H1 (cell line): ENCODE measurements around the gene ZFYVE27. TPM values are rescaled to one million over a fixed set of nuclear protein-coding genes. Genes with fewer than 3 reads are reported as not detected.

Experiments
- CEBPB ChIP-seq: IDR thresholded peaks from 2 replicates; pipeline ENCODE4 v1.6.1; 2012; ENCODE audit warnings: low read depth, low read length
- CREB1 ChIP-seq: IDR thresholded peaks from 2 replicates; pipeline ENCODE4 v1.6.1; 2012; ENCODE audit warnings: inconsistent platforms
- GABPA ChIP-seq: IDR thresholded peaks from 2 replicates; pipeline ENCODE4 v1.6.1; 2011; ENCODE audit warnings: mild to moderate bottlenecking, low read length, moderate library complexity, borderline replicate concordance; ENCODE audit not compliant: insufficient read depth
- HDAC6 ChIP-seq: IDR thresholded peaks from one replicate; pipeline ENCODE4 v1.7.1; 2012; ENCODE audit warnings: low read depth, mild to moderate bottlenecking, inconsistent platforms, low read length, moderate library complexity
- KDM4A ChIP-seq: IDR thresholded peaks from one replicate; pipeline ENCODE4 v1.7.1; 2012; ENCODE audit warnings: low read depth, mild to moderate bottlenecking, moderate library complexity, low read length, inconsistent platforms; ENCODE audit not compliant: severe bottlenecking
- NRF1 ChIP-seq: IDR thresholded peaks from 2 replicates; pipeline ENCODE4 v1.6.1; 2011; ENCODE audit warnings: mild to moderate bottlenecking, low read depth, low read length, improper control_type of control experiment
- POLR2A ChIP-seq, 2 experiments: IDR thresholded peaks; 1 replicate in 1 of 2; 2 replicates in 1 of 2; pipeline ENCODE4 v1.6.1; 2011; ENCODE audit warnings: low read depth in 2 of 2, low read length in 2 of 2, mild to moderate bottlenecking in 2 of 2; ENCODE audit errors: control extremely low read depth in 1 of 2
- POLR2AphosphoS5 ChIP-seq: IDR thresholded peaks from 2 replicates; pipeline ENCODE4 v1.6.1; 2011; ENCODE audit warnings: low read depth, low read length
- RBBP5 ChIP-seq: IDR thresholded peaks from 2 replicates; pipeline ENCODE4 v1.7.1; 2012; ENCODE audit warnings: low read depth, mild to moderate bottlenecking, inconsistent platforms, low read length, moderate library complexity, borderline replicate concordance
- RNF2 ChIP-seq: fragments of 200-900, 300-1000 bp; sonication (generic); IDR thresholded peaks from 2 replicates; pipeline ENCODE4 v1.7.1; 2016; ENCODE audit warnings: borderline replicate concordance, low read depth, mild to moderate bottlenecking, antibody characterized with exemption, low read length; ENCODE audit not compliant: poor library complexity, severe bottlenecking; ENCODE audit errors: missing control alignments
- SAP30 ChIP-seq: fragments of 300-600 bp; sonication (generic); IDR thresholded peaks from 2 replicates; pipeline ENCODE4 v1.7.1; 2012; ENCODE audit warnings: low read length, moderate library complexity, mild to moderate bottlenecking, inconsistent platforms; ENCODE audit not compliant: insufficient read depth, insufficient replicate concordance
- SP4 ChIP-seq: IDR thresholded peaks from 2 replicates; pipeline ENCODE4 v1.6.1; 2012; ENCODE audit warnings: low read length, inconsistent platforms
- TAF1 ChIP-seq: IDR thresholded peaks from 2 replicates; pipeline ENCODE4 v1.6.1; 2011; ENCODE audit warnings: mild to moderate bottlenecking, low read depth, low read length
- TCF12 ChIP-seq: IDR thresholded peaks from 2 replicates; pipeline ENCODE4 v1.6.1; 2011; ENCODE audit warnings: low read depth, mild to moderate bottlenecking, low read length
- TEAD4 ChIP-seq: IDR thresholded peaks from 2 replicates; pipeline ENCODE4 v1.6.1; 2012; ENCODE audit warnings: low read depth, low read length, inconsistent platforms, mixed read lengths
- YY1 ChIP-seq: IDR thresholded peaks from 2 replicates; pipeline ENCODE4 v1.6.1; 2011; ENCODE audit warnings: low read depth, mild to moderate bottlenecking, low read length
- polyA plus RNA-seq, 7 experiments: library from polyadenylated mRNA; depleted of rRNA in 3 of 7; stranded (reverse) in 5 of 7; unstranded in 2 of 7; fragments of >200 nt in 5 of 7; fragments of 200-250 nt in 2 of 7; gene quantifications; 1 replicate in 5 of 7; 2 replicates in 1 of 7; 4 replicates in 1 of 7; pipeline versions ENCODE4 v1.2.1 to v1.2.3, GENCODE V29; 2011 to 2013; ENCODE audit warnings: missing spikeins in 2 of 7, mixed read lengths in 2 of 7
- total RNA-seq: library from RNA; stranded (reverse); fragmentation: NEBNext Ultra II Directional; extraction: Animal tissue kit (Norgen Biotek cat#: 25700); gene quantifications from 2 replicates; pipeline ENCODE4 v1.2.1, GENCODE V29; 2021
- TF ChIP-seq, protein P1 (sequence below), 3 experiments: IDR thresholded peaks; 1 replicate in 2 of 3; 2 replicates in 1 of 3; pipeline versions ENCODE4 v1.5.1 to v1.6.1; 2011; ENCODE audit warnings: low read length in 3 of 3, mild to moderate bottlenecking in 3 of 3, inconsistent platforms in 2 of 3, low read depth in 1 of 3, moderate library complexity in 1 of 3; ENCODE audit not compliant: insufficient read depth in 1 of 3; ENCODE audit errors: control extremely low read depth in 1 of 3
- TF ChIP-seq, protein P2 (sequence below): IDR thresholded peaks from 2 replicates; pipeline ENCODE4 v1.6.1; 2012; ENCODE audit warnings: inconsistent platforms
- TF ChIP-seq, protein P3 (sequence below): IDR thresholded peaks from 2 replicates; pipeline ENCODE4 v1.6.1; 2011; ENCODE audit warnings: low read length, improper control_type of control experiment
- TF ChIP-seq, protein P4 (sequence below): IDR thresholded peaks from 2 replicates; pipeline ENCODE4 v1.6.1; 2012; ENCODE audit warnings: inconsistent platforms

The ZFYVE27 gene
- total and polyA plus RNA-seq, 2 of the 8 experiments (the other 6 are each of a cell fraction or from before 2014, with no cell fraction given), result 16.6 to 19.8 TPM

DNA sequence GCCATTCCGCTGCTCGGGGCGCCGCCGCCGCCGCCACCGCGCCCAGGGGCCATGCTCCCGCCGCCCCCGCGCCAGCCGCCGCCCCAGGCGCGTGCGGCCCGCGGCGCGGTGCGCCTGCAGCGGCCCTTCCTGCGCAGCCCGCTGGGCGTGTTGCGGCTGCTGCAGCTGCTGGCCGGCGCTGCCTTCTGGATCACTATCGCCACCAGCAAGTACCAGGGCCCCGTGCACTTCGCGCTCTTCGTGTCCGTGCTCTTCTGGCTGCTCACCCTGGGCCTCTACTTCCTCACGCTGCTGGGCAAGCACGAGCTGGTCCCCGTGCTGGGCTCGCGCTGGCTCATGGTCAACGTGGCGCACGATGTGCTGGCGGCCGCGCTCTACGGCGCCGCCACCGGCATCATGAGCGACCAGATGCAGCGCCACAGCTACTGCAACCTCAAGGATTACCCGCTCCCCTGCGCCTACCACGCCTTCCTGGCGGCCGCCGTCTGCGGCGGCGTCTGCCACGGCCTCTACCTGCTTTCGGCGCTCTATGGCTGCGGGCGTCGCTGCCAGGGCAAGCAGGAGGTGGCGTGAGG lies 23.0 kb upstream of the ZFYVE27 start (continued):
- TF ChIP-seq, protein P1, sequence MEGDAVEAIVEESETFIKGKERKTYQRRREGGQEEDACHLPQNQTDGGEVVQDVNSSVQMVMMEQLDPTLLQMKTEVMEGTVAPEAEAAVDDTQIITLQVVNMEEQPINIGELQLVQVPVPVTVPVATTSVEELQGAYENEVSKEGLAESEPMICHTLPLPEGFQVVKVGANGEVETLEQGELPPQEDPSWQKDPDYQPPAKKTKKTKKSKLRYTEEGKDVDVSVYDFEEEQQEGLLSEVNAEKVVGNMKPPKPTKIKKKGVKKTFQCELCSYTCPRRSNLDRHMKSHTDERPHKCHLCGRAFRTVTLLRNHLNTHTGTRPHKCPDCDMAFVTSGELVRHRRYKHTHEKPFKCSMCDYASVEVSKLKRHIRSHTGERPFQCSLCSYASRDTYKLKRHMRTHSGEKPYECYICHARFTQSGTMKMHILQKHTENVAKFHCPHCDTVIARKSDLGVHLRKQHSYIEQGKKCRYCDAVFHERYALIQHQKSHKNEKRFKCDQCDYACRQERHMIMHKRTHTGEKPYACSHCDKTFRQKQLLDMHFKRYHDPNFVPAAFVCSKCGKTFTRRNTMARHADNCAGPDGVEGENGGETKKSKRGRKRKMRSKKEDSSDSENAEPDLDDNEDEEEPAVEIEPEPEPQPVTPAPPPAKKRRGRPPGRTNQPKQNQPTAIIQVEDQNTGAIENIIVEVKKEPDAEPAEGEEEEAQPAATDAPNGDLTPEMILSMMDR (IDR thresholded peaks at IDR 0.05; ENCODE audit: control extremely low read depth in 1 of 3, insufficient read depth in 1 of 3, low read depth in 1 of 3, low read length in 3 of 3), result peak in 2 of 3 experiments; percentile 22 to 41; a peak in 2 of 4 replicates
- TF ChIP-seq HDAC6, result no peak
- TF ChIP-seq KDM4A, result peak; percentile 89
- peak; percentile 69 for TF ChIP-seq CREB1
- no peak for TF ChIP-seq SP4
- TF ChIP-seq TAF1, result peak; percentile 43; the same call in 1 of the 2 replicates
- no peak for TF ChIP-seq CEBPB
- no peak for TF ChIP-seq TEAD4
- TF ChIP-seq, protein P2, sequence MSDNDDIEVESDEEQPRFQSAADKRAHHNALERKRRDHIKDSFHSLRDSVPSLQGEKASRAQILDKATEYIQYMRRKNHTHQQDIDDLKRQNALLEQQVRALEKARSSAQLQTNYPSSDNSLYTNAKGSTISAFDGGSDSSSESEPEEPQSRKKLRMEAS, result peak; percentile 99
- no peak for TF ChIP-seq RNF2
- no peak for TF ChIP-seq NRF1
- TF ChIP-seq YY1, result peak; percentile 55; the same call in 1 of the 2 replicates
- peak; percentile 53; the same call in 1 of the 2 replicates for TF ChIP-seq POLR2AphosphoS5
- TF ChIP-seq SAP30, result no peak
- peak; percentile 84 for TF ChIP-seq RBBP5
- TF ChIP-seq GABPA, result 0 out of 2 replicates have a peak, but pooled peaks have one; percentile 59
- TF ChIP-seq TCF12, result 0 out of 2 replicates have a peak, but pooled peaks have one; percentile 19
- peak; percentile 56 to 84 for TF ChIP-seq POLR2A (IDR thresholded peaks at IDR 0.05; ENCODE audit: control extremely low read depth in 1 of 2, low read depth in 2 of 2, low read length in 2 of 2)
- TF ChIP-seq, protein P3, sequence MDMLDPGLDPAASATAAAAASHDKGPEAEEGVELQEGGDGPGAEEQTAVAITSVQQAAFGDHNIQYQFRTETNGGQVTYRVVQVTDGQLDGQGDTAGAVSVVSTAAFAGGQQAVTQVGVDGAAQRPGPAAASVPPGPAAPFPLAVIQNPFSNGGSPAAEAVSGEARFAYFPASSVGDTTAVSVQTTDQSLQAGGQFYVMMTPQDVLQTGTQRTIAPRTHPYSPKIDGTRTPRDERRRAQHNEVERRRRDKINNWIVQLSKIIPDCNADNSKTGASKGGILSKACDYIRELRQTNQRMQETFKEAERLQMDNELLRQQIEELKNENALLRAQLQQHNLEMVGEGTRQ, result no peak
- TF ChIP-seq, protein P4, sequence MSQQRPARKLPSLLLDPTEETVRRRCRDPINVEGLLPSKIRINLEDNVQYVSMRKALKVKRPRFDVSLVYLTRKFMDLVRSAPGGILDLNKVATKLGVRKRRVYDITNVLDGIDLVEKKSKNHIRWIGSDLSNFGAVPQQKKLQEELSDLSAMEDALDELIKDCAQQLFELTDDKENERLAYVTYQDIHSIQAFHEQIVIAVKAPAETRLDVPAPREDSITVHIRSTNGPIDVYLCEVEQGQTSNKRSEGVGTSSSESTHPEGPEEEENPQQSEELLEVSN, result peak; percentile 93
- TF ChIP-seq, all 59 proteins: peak for 14
